Choroid plexus epithelial cell (primary cell): ENCODE results near the gene FTSJ3.

Experiments
- DNase-seq: peaks from one replicate; pipeline ENCODE4 v3.0.0-alpha.2; 2010; ENCODE audit warnings: low read depth
- H3K4me3 ChIP-seq: 2 replicates; pipeline ENCODE4 v1.5.1; 2011; ENCODE audit warnings: low read depth, mild to moderate bottlenecking, control low read depth, low read length, moderate library complexity
- TF ChIP-seq, protein P1 (sequence below): conservative IDR thresholded peaks from 2 replicates; pipeline ENCODE4 v1.5.1; 2011; ENCODE audit warnings: low read depth, mild to moderate bottlenecking, control low read depth, inconsistent platforms, low read length, moderate library complexity

Gene FTSJ3

DNA sequence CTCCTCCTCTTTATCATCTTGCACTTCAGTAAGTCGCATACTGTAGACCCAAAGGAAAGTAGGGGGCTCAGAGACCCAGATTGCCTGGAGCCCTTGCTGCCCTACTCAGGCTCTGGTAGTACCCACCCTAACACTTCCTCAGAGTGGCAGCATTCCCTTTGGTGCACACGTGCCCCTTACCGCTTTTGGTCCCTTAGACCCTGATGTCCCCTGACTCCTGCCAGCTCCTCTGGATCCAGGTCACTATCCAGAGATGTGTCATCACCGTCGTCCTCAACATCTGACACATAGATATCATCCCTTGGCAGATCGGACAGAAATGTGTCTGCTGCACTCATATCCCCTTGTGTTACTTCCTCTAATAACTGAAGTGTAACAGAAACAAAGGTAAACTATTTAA is 5.7 kb downstream of the FTSJ3 start:
- TF ChIP-seq, protein P1, sequence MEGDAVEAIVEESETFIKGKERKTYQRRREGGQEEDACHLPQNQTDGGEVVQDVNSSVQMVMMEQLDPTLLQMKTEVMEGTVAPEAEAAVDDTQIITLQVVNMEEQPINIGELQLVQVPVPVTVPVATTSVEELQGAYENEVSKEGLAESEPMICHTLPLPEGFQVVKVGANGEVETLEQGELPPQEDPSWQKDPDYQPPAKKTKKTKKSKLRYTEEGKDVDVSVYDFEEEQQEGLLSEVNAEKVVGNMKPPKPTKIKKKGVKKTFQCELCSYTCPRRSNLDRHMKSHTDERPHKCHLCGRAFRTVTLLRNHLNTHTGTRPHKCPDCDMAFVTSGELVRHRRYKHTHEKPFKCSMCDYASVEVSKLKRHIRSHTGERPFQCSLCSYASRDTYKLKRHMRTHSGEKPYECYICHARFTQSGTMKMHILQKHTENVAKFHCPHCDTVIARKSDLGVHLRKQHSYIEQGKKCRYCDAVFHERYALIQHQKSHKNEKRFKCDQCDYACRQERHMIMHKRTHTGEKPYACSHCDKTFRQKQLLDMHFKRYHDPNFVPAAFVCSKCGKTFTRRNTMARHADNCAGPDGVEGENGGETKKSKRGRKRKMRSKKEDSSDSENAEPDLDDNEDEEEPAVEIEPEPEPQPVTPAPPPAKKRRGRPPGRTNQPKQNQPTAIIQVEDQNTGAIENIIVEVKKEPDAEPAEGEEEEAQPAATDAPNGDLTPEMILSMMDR: no peak
- no peak for DNase-seq

DNA sequence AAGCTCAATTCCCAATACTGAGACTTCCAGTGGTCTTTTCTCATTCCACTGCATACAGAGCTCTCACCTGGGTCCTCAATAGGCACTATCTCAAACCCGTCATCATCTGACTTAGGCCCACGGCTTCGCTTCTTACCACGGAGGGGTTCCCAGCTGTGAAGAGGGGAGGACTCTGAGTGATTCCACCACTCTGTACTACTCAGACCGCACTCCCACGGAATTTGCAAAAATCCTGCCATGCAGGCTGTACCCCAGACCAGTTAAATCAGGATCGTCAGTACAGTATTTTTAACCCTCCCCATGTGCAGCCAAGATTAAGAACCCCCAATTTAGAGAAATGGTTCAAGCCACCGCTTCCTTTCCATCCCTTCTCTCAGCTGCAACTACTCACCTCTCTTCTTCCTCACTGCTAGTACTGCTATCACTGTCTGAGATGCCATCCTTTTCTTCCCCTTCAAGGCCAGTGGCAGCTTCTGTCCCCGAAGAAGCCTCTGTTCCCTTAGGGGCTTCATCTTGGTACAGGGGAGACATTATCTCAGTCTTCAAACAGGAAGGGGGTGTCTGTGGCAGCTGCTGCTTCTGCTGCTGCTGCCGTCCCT is 6.4 kb downstream of the FTSJ3 start:
- no peak for DNase-seq
- H3K4me3 ChIP-seq: no peak overlapping the region
- TF ChIP-seq, protein P1: no peak

More for the DNA sequence above, 5.7 kb downstream of the FTSJ3 start:
- no peak overlapping the region for H3K4me3 ChIP-seq

DNA sequence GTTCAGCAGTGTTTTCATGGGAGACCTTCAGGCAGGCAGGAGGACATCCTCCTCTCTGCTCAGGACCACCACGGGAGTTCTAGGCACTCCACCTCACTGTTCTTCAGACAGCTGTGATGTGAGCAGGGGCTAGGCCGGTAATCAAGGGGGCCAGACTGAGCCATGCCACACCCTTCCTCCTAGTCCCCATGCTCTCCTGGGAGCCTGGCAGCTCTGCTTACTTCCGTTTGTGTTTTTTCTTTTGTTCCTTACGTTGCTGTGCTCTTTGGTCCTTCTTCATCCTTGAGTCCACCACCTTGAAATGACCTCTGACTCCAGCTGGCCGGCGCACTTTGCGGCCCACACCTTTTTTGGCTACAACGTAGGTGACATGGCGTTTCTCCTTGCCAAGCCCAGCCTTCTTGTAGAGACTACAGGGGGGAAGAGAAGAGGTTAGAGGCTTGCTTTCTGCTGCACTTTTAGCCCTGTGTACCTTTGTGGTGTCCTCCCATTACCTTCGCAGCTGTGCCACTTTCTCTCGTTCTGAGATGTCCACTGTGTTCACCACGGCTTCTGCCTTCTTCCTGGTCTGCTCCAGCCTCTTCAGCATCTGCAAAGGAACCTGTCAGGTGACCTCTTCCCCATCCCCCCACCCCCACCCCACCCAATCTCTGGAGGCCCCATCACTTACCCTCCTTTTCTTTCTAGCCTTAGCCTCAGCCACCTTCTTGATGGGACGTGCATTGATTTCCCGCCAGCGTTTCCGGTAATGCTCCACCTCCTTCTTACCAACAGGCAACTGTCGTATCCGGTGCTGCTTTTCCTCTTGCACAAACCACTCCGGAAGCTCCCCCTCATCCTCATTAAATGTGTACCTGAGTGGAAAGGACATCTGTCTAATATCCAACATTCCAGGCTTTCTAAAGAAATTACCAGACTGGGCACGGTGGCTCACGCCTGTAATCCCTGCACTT is 7.6 kb downstream of the FTSJ3 start:
- H3K4me3 ChIP-seq: no peak overlapping the region
- no peak for DNase-seq
- TF ChIP-seq, protein P1: no peak

DNA sequence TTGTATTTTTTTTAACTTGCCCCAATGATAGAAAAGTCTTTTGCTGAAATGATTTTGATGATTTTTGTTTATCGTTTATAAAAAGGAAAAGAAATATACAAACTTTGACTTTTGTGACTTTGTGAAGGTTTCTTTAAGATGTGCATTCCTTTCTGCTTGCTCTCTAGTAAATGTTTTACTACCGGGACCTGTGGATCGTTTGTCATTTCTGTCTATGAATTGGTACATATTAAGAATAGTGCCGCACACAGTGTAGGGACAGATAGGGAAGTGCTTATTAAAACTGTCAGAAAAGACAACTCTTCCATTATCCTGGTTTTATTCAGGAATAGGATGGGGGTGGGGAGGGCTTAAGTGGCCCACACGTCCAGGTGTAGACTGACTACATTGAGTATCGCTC is 8.3 kb downstream of the FTSJ3 start:
- no peak overlapping the region for H3K4me3 ChIP-seq
- TF ChIP-seq, protein P1: no peak
- DNase-seq: no peak

DNA sequence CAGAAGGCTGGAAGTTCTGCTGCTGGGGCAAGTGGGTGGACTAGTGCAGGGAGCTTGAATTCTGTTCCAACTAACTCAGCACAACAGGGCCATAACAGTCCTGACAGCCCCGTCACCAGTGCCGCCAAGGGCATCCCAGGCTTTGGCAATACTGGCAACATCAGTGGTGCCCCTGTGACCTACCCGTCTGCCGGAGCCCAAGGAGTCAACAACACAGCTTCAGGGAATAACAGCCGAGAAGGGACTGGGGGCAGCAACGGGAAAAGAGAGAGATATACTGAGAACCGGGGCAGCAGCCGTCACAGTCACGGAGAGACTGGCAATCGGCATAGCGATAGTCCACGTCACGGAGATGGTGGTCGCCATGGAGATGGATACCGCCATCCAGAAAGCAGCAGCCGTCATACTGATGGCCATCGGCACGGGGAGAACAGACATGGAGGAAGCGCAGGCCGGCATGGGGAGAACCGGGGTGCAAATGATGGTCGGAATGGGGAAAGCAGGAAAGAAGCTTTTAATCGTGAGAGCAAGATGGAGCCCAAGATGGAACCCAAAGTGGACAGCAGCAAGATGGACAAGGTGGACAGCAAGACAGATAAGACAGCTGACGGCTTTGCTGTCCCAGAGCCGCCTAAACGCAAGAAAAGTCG is 9.6 kb downstream of the FTSJ3 start:
- no peak for DNase-seq
- H3K4me3 ChIP-seq: no peak overlapping the region
- TF ChIP-seq, protein P1: no peak

GRCh38 chr17:63816669-63817068 is 10.8 kb downstream of the FTSJ3 start:
- no peak overlapping the region for H3K4me3 ChIP-seq
- DNase-seq: no peak
- TF ChIP-seq, protein P1: no peak
